GM21737 (cell line): ENCODE measurements around the gene POPDC3.
A peak's percentile ranks its signal among the peaks of the same experiment; 100 is the strongest.
"Not testable (repeated sequence)": the region's sequence is repeated elsewhere in the genome, so short reads cannot be mapped to it uniquely, and the experiment has no call there.

Source experiments
- ATAC-seq: cut with Tn5 transposase; IDR thresholded peaks from one replicate; pipeline ENCODE4 v1.9.1; 2021; ENCODE audit warnings: mild to moderate bottlenecking, moderate library complexity; ENCODE audit not compliant: unreplicated experiment

POPDC3 gene, protein sequence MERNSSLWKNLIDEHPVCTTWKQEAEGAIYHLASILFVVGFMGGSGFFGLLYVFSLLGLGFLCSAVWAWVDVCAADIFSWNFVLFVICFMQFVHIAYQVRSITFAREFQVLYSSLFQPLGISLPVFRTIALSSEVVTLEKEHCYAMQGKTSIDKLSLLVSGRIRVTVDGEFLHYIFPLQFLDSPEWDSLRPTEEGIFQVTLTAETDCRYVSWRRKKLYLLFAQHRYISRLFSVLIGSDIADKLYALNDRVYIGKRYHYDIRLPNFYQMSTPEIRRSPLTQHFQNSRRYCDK

DNA sequence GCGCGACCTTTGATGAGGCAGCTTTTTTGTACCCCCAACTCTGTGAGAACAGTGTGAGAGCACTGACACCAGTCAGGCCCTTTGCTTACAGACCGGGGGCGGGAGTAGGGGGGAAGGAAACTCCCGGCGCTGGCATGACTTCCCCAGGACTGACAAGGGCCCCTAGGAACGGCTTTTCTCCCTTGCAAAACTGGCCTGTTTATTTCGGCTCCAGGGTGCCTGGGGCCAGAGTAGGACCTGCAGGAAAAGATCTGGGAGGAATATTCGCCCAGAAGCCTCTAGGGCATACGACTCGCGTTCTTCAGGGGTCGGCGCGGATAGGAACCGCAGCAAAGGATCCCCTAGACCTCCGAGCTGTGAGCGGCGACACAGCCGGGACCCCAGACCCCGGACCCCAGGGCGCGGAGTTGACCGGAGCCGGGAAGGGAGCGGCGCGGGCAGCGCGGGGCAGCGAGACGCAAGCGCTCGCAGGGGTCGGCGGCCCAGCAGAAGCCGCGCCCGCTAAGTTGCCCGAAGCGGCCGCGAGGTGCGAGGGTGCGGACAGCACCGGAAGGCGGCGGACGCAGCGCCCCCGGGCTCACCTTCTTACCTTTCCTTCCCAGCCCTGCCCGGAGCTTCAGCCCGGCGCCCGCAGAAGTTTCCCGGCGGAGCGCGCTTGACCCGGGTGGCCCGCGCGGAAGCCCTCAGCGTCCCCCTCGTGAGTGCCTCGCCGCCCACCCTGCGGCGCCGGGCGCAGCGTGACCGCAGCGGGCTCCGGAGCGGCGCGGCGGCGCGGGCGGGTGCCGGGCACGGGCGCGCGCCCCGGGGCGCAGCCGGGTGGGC is at the start of gene POPDC3:
TSS of gene POPDC3 (minus strand) at position 771 of the 822 bp plus-strand sequence. CDS start 18,105 bp downstream, outside the sequence.
- no peak for ATAC-seq

DNA sequence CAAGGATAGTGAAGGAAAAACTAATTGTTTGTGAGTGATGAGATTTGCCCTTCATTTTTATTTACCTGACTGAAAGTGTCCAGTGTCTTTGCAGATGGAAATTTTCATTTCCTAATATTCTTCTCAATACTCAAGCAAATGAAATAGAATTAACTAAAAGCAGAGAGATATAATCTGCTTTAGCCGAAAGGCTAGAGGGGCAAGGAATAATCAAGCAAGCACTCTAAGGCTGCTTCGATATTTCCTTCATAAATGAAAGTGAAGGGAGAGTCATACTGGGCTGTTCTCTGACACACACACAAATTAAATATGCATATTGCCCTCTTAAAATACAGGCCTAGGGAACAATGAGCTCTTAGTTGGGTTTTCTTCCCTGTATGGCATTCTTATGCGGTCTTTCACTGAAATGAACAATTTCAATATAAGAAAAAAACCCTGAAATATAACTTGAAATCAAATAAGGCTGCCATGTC is 47.5 kb upstream of the POPDC3 start:
- no peak for ATAC-seq

DNA sequence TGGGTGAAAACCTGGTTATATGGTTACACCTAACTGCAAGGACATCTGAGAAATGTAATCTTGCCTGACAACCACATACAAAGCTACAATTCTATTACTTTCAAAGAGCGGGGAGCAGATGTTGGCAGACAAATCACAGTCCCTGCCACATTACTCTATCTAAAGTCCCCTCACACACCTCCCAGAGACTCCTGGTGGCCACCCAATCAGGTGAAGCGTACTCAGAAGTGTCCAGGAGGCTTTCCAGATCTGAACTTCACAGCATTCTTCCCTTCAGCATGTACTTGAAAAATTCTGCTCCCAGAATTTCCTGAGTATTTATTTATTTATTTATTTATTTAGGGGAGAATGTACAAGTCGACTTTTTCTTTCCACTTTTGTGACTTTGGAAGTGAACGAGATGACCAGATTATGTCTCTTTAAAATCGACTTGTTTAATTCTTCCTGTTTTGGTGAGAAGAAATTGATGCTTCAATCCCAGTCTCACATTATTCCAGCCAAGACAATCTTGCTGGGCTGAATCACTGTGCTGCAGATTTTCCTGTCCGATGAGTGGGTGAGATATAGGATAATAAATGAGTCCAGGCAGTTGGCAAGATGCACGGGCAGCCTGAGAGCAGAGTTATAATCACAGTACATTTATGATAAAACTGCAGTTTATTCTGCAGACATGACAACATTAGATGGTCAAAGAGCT is 46.9 kb upstream of the POPDC3 start:
- ATAC-seq: no peak

DNA sequence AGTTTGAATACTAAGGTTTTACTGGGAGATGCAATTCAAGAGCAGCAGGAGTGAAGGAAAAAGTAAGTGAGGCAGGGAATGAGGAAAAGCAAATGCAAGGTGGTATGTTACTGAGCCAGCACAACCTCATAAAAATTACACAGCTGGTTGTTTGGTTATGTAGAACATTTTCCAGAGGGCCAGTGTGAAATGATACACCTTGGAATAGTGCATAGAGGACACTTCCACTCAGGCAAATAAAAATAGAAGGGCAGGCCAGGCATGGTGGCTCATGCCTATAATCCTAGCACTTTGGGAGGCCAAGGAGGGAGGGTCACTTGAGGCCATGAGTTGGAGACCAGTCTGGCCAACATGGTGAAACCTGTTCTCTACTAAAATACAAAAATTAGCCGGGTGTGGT is 43.4 kb upstream of the POPDC3 start:
- ATAC-seq: no peak

DNA sequence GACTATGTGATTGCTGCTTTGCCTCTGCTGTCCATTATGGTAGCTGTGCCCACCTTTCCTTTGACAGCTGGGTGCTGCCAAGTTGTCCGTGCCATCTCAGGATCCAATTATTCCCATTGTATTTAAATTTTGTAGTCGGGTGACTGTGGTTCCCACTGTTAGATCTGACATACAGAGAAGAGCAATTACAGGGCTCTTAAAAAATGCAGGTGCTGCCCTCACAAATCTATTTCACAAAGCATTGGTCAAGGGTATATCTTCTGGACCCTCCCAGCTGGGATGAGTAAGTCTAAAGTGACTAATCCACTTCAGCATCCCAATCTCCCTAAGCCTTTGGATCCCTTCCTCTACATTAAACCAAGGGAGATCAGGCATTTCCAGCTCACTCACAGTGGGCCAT is 41.4 kb upstream of the POPDC3 start:
- ATAC-seq: not testable (repeated sequence)

DNA sequence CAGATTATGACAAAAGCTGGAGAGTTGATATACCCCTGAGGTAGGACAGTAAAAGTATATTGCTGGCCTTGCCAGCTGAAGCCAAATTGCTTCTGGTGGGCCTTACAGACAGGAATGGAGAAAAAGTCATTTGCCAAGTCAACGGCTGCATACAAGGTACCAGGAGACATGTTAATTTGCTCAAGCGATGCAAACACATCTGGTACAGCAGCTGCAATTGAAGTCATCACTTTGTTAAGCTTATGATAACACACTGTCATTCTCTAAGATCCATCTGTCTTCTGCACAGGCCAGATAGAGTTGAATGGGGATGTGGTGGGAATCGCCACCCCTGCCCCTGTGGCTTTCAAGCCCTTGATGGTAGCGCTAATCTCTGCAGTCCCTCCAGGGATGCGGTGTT is 40.4 kb upstream of the POPDC3 start:
- ATAC-seq: no peak

DNA sequence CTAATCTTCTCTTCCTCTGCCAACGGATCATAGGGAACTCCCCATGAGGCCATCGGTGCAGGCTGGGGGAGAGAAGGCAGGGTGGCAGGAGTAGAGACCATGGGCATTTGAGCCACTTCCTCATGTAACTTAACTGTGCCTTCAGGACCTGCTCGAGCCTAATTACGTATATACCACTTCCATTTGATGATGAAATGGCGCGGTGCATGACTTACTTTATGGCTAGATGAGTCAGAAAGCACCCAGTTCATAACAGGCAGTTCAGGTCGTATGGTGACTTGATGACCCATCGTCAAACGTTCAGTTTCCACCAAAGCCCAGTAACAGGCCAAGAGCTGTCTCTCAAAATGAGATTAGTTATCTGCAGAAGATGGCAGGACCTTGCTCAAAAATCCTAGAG is 39.4 kb upstream of the POPDC3 start:
- ATAC-seq: not testable (repeated sequence)

DNA sequence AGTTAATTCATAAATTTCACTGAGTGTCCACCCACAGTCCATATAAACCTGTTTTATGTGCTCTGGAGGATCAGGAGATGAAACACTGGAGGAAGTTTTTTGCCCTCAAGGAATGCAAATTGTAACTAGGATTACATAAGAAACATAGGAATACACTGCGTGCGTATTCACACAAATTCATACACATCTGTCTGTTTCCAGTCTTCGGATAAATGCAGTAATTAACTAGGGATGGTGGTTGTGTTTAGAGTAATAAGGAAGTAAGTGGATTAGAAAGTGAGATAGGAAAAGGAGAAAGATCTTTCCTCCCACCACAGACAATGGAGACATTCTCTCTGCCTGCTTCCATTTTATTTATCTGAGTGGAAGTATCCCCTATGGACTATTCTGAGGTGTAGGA is 35.7 kb upstream of the POPDC3 start:
- ATAC-seq: no peak

DNA sequence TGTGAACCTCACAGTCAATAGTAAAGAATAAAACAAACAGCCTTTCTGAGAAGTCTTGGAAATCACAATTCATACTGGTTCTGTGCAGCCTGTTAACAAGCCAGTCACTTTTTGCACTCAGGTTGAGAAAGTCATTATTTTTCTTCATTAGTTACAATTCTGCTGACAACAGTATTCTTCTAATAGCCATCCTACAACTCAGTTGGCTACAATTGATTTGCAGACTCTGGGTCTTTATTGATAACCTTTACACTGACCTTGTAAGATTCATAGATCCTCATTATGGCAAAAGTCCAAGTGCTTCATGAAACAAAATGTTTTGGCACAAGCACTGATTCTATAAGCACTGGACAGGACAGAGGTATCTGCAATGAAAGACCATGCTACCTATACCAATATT is 34.9 kb upstream of the POPDC3 start:
- no peak for ATAC-seq

DNA sequence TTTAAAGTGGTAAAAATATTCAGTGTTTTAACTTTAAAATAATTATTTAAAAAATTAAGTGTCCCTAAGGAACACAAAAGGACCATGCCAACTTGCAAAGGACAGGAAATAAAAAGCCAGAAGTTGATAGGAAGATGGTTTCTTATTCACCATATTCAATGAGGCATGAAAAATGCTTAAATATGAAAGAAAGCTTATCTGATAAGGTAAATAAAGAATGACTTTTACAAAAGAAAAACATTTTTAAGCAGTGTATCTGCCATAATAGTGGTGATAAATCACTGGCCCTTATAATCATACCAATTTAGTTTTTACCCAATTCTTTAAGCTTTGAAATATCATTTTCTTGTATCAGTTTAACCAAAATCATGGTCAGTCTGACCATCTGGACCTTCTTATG is 33.5 kb upstream of the POPDC3 start:
- ATAC-seq: no peak

DNA sequence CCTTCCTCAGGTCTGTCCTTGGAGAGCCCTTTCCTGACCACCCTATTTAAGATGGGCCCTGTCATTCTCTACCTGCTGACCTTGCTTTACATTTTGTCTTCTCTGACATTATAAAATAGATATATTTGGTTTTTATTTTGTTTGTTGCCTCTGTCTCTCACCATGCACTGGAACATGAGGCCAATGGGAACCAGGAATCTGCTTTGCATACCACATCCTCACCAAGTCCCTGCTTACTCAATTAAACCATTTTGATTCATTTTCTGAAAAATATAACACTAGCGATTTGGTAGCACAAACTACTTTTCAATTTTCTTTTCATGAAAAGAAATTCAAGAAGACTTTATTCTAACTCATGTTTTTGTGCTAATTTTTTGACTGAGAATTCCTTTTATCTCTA is 32.8 kb upstream of the POPDC3 start:
- peak; percentile 70 for ATAC-seq

DNA sequence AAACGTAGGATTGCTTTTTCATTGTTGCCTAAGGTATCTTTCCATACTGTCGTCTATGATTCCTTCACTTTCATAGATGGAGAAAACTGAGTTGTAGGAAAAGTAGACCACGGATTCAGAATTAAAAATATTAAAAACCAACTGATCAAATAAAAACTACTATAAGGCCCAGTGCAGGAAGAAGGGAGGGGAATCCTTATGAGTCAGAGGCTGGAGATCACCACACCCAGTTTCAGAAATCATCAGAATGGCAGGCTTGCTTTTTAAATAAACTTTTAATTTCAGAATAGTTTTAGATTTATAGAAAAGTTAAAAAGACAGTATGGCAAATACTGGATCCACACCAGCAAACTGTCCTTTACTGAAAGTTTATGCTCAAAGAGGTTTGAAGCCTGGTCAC is 32.0 kb upstream of the POPDC3 start:
- no peak for ATAC-seq

DNA sequence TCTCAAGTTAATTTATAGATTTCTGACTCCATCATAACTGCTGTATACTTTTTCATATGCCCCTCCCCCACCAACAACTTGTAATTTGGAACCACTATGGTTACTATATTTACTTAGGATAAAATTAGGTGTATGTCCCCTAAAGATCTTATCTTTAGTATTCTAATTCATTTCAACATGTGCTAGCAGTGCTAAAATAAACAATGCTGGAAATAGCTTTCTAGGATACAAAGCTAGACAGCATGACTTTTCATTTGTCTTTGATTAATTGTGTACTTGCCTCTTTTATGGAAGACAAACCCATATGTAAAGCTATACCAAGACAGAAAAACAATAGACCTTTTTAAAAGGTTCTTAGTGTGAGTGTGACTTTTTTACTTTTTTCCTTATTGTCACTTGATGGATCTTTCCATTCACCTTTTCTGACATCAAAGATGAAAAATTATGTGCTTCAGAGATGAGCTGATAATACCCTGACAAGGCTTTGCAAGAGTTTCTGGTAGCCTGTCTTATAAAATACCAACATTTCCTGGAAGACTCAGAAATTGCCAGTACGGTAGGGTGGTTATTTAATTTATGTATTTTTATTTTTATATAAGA is 31.2 kb upstream of the POPDC3 start:
- ATAC-seq: no peak

DNA sequence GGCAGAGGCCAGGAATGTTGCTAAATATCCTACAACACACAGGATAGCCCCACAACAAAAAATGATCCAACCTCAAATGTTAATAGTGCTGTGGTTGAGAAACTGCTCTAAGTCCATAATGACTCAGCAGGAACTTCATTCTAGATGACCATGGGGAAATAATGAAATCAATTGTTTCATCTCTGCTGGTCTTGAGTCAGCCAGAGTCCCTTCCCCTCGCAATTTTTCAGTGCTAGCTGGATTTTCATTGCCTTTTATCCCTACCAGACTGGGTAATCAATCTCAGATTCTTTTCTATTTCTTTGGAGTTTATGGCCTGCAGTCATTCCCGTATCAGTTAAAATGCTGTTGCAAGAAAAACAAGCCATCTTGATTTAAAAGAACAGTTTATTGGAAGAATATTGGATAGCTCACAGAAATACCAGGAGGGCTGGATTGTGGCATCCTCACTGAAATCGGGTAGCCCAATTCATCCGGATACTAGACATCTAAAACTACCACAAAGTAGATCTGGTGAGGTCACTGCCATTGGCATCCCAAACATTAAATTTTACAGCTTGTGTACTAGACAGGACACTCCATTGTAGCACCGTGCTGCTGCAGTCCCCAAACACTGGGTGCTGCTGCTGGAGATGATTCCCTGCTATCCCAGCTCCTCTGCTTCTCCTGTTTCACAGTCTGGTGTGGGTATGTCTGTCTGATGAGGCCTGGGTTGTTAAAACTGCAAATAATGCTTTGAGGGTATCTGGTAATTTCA is 30.3 kb upstream of the POPDC3 start:
- no peak for ATAC-seq

DNA sequence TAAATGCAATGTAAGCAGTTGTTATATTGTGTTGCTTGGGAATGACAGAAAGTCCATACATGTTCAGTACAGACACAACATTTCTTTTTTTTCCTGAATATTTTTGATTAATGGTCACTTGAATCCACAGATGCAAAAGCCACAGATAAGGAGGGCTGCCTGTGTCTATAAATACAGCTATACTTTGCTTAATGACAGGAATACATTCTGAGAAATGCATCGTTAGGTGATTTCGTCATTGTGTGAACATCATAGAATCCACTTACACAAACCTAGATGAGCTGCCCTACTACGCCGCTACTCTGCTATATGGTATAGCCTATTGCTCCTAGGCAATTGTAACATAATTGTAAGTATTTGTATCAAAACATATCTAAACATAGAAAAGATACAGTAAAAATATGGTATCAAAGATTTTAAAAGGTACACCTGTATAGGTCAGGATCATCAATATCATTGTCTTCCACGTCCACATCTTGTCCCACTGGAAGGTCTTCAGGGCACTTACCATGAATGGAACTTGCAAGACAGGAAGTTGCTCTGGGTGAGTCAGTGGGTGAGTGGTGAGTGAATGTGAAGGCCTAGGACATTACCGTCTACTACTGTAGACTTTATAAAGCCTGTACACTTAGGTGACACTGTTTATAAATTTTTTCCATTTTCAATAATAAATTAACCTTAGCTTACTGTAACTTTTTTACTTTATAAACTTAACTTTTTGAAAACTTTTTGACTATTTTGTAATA is 27.9 kb upstream of the POPDC3 start:
- no peak for ATAC-seq

DNA sequence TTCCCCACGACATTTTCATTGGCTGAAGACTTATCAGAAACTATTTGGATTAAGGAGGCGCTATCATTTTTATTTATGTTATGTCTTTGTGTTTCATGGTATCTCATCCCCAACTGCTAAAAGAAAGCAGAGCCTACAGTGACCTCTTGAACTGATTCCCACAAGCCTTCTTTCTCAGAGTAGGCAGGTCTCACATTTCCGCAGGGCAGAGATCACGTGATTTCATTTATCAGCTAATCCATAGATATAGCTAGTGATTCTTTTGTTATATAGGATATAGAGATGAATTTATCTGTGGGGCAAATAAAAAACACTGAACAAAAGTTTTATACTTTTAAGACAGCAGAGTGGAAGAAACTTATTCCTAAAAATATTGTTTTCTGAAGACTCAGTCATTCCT is 25.0 kb upstream of the POPDC3 start:
- no peak for ATAC-seq

DNA sequence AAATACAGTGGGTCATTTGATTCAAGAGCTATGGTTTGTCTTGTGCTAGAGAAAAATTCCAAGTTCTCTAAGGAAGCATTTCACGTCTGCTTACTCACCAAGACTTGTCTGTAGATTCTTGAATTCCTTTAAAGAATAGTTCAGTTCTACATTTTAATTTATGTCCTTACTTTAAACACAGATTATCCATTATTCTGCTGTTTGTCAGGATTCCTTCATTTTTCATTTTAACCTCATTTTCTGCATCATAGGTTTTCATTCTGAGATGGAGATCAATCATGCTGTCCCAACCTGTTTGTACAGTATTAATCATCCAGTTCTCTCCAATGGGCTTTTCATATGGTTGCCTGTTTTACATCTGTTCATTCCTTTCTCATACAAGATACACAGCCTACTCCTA is 24.5 kb upstream of the POPDC3 start:
- ATAC-seq: no peak

DNA sequence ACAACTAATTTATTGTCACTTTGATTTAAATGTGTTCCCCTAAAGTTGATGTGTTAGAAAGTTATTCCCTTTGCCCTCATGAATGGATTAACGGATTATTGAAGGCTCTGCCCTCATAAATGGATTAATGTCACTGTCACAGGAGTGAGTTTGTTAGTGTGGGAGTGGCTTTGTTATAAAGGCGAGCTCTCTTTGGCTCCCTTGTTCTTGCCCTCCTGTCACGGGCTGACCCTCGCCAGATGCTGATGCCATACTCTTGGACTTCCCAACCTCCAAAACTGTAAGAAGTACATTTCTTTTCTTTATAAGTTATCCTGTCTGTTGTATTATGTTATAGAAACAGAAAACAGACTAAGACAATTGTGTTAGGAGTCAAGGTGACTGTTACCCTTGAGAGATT is 22.7 kb upstream of the POPDC3 start:
- ATAC-seq: no peak

DNA sequence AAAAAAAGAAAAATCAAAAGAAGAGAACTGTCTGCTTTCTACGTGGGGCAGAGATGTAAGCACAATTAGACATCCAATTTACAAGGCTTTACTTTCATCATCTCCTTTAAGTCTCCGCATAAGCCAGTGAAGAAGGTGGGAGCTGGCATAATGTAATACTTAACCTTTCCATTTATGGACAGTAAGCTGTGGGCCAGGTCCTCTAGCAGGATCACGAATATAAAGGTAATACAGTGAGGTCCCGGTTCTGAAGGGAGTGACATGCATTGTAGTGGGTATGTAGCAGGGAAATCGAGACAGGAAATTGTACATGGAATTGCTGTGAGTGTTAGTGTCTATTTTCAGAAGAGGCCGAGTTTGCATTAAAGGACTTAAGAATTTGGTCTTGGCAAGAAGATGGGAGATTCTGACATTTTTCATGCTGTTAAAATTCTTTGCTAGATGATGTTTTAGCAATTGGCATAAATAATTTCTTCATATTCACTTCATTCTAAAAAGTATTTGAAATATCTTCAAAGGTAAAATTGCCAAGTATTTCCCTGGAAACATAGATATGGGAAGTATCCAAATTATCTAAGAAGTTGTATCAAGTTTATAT is 20.4 kb upstream of the POPDC3 start:
- no peak for ATAC-seq
